ENCODE measurements around the gene COX20.

DNA sequence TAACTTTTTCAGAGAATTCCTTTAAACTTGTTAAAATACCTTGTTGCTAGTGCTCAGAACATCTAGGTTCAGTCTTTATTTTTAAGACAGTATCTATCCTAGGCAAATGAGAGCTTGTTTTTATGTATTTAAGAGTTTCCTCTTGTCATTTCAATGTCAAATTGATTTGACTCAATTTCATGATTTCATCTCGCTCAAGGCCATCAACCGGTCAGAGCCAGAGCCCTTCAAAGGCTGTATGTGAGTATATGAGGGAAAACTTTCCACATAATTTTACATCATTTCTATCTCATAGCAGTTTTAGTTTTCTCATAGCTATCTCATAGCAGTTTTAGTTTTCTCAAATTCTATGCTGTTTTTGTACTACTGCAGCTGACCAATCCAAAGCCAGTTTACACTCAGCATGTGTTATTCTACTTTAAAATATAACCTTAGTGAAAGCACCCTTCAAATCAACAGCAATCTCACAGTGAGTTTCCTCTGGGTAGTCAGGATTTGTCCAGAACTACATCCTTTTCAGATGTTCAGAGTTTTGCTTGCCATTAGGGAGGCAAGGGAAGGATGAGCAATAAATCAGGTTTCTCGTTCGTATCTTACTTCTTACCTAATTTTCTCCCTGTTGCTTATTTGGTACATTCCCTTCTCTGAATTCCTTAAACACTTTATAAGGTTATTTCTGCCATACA is 16.2 kb downstream of the COX20 start:
- TF ChIP-seq POLR2A (IDR thresholded peaks at IDR 0.05; ENCODE audit: low read depth, low read length) (peak; percentile 58), POLR2AphosphoS5 (IDR thresholded peaks at IDR 0.05; ENCODE audit: low read depth, low read length) (peak; percentile 80), TAF1 (IDR thresholded peaks at IDR 0.05; ENCODE audit: low read depth, low read length) (no peak), POU2F2 (IDR thresholded peaks at IDR 0.05; ENCODE audit: low read depth, low read length) (0 out of 2 replicates have a peak, but pooled peaks have one; percentile 6), SPI1 (IDR thresholded peaks at IDR 0.05; ENCODE audit: low read depth, low read length) (no peak), PAX5 (IDR thresholded peaks at IDR 0.05; ENCODE audit: insufficient read depth, low read length, severe bottlenecking) (no peak)

Data from GM12891 (cell line).